Heart left ventricle (tissue), 13 donors: ENCODE results near the gene CDK3.

ENCODE experiments used
- CTCF ChIP-seq, 12 donors: fragments of 200-600 bp; sonication (generic) in 4 of 12; IDR thresholded peaks; one replicate each; pipeline versions ENCODE4 v1.5.0 to v1.8.0; 2018 to 2022; ENCODE audit warnings: antibody characterized with exemption in 12 of 12, mild to moderate bottlenecking in 5 of 12
- POLR2A ChIP-seq, 2 donors: fragments of 450-650 bp; IDR thresholded peaks; one replicate each; pipeline ENCODE4 v1.6.1; 2017; ENCODE audit warnings: antibody characterized with exemption in 2 of 2, mild to moderate bottlenecking in 2 of 2, moderate library complexity in 2 of 2
- donor health status: ischemic (EF 13 %, LVEDD 7.1; RV severe dilation, severe dysfunction).
- donor health status: DM: no; HTN: yes; CAD: no.
- donor health status: DM: no; HTN: no; CAD: no.
- donor health status: ischemic (EF 25% LVEDD 6.9; RV normal size, moderate dysfunction).
- donor health status: ischemic (EF 25% LVEDD 5.7; RV mildly dilated, moderate dysfunction).
- donor health status: ischemic (EF 35%, LVEDD 5.7; RV mildly dilated, moderate dysfunction).
- donor health status: nonischemic (EF 11% LVEDD 7.7; RV severe dilation, severe dysfunction).
- donor health status: DM: yes; HTN: yes; CAD: no.
- donor health status: PGD.
- donor health status: ischemic (EF 29% LVEDD 5.4; RV normal size, mild dysfunction).
- donor health status: nonischemic (EF 23%, LVEDD 6.1; RV moderate dilation, normal function).

GRCh38 chr17:75970011-75970523, 30.6 kb upstream of the CDK3 start:
- no peak for TF ChIP-seq CTCF (IDR thresholded peaks at IDR 0.05)
- TF ChIP-seq POLR2A (IDR thresholded peaks at IDR 0.05) = no peak
